Measurements from ENCODE around the gene FUS. TPM values are rescaled to one million over a fixed set of nuclear protein-coding genes. Genes with fewer than 3 reads are reported as not detected.

Gene FUS
- total and polyA plus RNA-seq, 2 of the 13 experiments (the other 11 are each of a cell fraction or from before 2014, with no cell fraction given), result 68.1 to 168 TPM

DNA sequence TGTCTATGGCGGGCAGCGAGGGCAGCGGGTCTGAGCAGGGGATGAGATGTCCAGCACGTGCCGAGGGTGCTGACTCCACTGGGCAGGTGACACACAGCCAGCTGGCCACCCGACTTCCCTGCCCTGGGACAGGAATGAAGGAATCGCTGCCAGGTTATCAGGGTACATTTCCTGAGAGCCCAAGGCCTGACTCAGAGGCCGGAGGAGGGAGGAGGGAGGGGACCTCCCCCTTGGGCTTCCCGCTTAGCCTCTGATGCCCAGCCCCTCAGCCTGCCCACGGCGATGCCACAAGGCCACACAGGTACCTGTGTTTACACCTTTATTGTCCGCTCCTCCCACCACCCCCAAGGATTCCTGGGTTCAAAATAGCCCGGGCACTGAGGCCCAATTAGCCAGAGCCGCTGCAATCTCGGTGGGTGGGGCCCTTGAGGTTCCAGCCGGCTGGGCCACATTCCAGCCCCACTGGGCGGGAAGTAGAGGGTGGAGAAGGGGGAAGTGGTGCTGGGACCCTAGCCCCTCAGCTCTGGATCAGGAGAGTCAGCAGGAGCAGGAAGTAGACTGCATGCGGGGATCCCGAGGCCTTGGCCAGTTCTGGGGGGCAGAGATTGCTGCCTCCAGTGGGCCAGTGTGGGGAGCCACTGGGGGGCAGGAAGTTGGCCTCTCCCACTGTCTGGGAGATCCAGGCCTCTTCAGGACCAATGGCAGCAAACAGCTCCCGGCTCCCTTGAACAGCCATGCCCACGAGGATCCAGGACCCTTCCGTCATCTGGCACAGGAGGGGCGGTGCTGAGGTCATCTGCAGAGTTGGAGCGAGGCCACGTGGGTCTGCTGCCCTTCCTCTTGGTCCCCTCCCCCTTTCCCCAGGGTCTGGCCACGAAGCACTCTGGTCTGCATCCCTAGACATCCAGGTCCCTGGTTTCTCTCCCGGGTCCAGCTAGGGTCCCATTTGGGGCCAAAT is 41.0 kb upstream of the FUS start (continued):
- TF ChIP-seq, protein P1, sequence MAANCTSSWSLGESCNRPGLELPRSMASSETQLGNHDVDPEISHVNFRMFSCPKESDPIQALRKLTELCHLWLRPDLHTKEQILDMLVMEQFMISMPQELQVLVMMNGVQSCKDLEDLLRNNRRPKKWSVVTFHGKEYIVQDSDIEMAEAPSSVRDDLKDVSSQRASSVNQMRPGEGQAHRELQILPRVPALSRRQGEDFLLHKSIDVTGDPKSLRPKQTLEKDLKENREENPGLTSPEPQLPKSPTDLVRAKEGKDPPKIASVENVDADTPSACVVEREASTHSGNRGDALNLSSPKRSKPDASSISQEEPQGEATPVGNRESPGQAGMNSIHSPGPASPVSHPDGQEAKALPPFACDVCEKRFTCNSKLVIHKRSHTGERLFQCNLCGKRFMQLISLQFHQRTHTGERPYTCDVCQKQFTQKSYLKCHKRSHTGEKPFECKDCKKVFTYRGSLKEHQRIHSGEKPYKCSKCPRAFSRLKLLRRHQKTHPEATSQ (CRISPR knock-in tag; IDR thresholded peaks at IDR 0.05; ENCODE audit: borderline replicate concordance), result no peak
- no peak for TF ChIP-seq PHB2 (IDR thresholded peaks at IDR 0.05; ENCODE audit: partially characterized antibody)
- peak; percentile 40; the same call in 1 of the 2 replicates for TF ChIP-seq ZNF891 (CRISPR knock-in tag; IDR thresholded peaks at IDR 0.05)
- TF ChIP-seq YEATS2 (CRISPR knock-in tag; IDR thresholded peaks at IDR 0.05; ENCODE audit: borderline replicate concordance), result peak; percentile 65; the same call in 1 of the 2 replicates
- no peak for TF ChIP-seq ZNF792 (CRISPR knock-in tag; IDR thresholded peaks at IDR 0.05)
- no peak for TF ChIP-seq HMG20B (CRISPR knock-in tag; conservative IDR thresholded peaks at IDR 0.05)
- TF ChIP-seq SOX5 (CRISPR knock-in tag; IDR thresholded peaks at IDR 0.05; ENCODE audit: borderline replicate concordance), result no peak
- TF ChIP-seq ZNF672 (CRISPR knock-in tag; IDR thresholded peaks at IDR 0.05), result no peak
- TF ChIP-seq ZNF616 (CRISPR knock-in tag; IDR thresholded peaks at IDR 0.05; ENCODE audit: low read depth), result 0 out of 2 replicates have a peak, but pooled peaks have one; percentile 53
- TF ChIP-seq PRMT3 (CRISPR knock-in tag; IDR thresholded peaks at IDR 0.05; ENCODE audit: borderline replicate concordance, low read depth), result no peak
- TF ChIP-seq CHD4 (IDR thresholded peaks at IDR 0.05; ENCODE audit: borderline replicate concordance, low read length), result no peak
- TF ChIP-seq FOXM1 (CRISPR knock-in tag; IDR thresholded peaks at IDR 0.05), result no peak
- 0 out of 2 replicates have a peak, but pooled peaks have one; percentile 29 for TF ChIP-seq ZSCAN29 (CRISPR knock-in tag; conservative IDR thresholded peaks at IDR 0.05)
- no peak for TF ChIP-seq SRY (CRISPR knock-in tag; IDR thresholded peaks at IDR 0.05)
- no peak for TF ChIP-seq ZNF207 (IDR thresholded peaks at IDR 0.05; ENCODE audit: borderline replicate concordance)
- TF ChIP-seq ZNF777 (CRISPR knock-in tag; IDR thresholded peaks at IDR 0.05), result peak; percentile 23; the same call in 1 of the 2 replicates
- no peak for TF ChIP-seq ZNF382 (CRISPR knock-in tag; IDR thresholded peaks at IDR 0.05; ENCODE audit: borderline replicate concordance)
- TF ChIP-seq YY1 (IDR thresholded peaks at IDR 0.05; ENCODE audit: insufficient read depth, insufficient replicate concordance, low read depth, low read length), result no peak
- no peak for TF ChIP-seq HOXA5 (CRISPR knock-in tag; IDR thresholded peaks at IDR 0.05)
- TF ChIP-seq, protein P2, sequence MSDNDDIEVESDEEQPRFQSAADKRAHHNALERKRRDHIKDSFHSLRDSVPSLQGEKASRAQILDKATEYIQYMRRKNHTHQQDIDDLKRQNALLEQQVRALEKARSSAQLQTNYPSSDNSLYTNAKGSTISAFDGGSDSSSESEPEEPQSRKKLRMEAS (IDR thresholded peaks at IDR 0.05), result peak; percentile 78
- TF ChIP-seq KAT2B (IDR thresholded peaks at IDR 0.05; ENCODE audit: borderline replicate concordance, low read depth, low read length), result no peak
- TF ChIP-seq ZNF704 (CRISPR knock-in tag; IDR thresholded peaks at IDR 0.05; ENCODE audit: borderline replicate concordance), result no peak; the same call in 1 of the 2 replicates
- no peak for TF ChIP-seq GPBP1L1 (CRISPR knock-in tag; IDR thresholded peaks at IDR 0.05)
- TF ChIP-seq ZNF781 (CRISPR knock-in tag; IDR thresholded peaks at IDR 0.05; ENCODE audit: borderline replicate concordance, not compliant biosample characterization), result peak; percentile 59
- 0 out of 2 replicates have a peak, but pooled peaks have one; percentile 53 for TF ChIP-seq ZNF274 (CRISPR knock-in tag; IDR thresholded peaks at IDR 0.05)

Data from HepG2 (cell line).